B cell (primary cell): Measurements from ENCODE around the gene CD58. TPM values are rescaled to one million over a fixed set of nuclear protein-coding genes. Genes with fewer than 3 reads are reported as not detected.

Experiments
- ATAC-seq: fragments of 200-7000 bp; cut with Tn5 transposase; one replicate; pipeline ENCODE4 v1.10.0; 2021; ENCODE audit warnings: low read depth, mild to moderate bottlenecking, moderate number of reproducible peaks, moderate library complexity
- CTCF ChIA-PET: fragments of 350-600 bp; sonication (Branson Sonifier 250); formaldehyde crosslinking; loops from one replicate; lab custom pipeline; 2021; ENCODE audit warnings: antibody characterized with exemption, inconsistent platforms; lab: Charles Lee
- POLR2A ChIA-PET: fragments of 350-600 bp; sonication (Branson Sonifier 250); formaldehyde crosslinking; loops from one replicate; lab custom pipeline; 2021; ENCODE audit warnings: antibody characterized with exemption; lab: Charles Lee
- DNase-seq: peaks from one replicate; pipeline ENCODE4 v3.0.0; 2013
- H2AFZ ChIP-seq: 2 replicates; pipeline ENCODE4 v1.6.1; 2012; ENCODE audit warnings: mild to moderate bottlenecking, low read depth, low read length; ENCODE audit not compliant: insufficient read depth, poor library complexity, severe bottlenecking
- H3K27ac ChIP-seq, 2 donors: 1 replicate in 1 of 2; 2 replicates in 1 of 2; pipeline ENCODE4 v1.5.1; 2012 to 2013; ENCODE audit warnings: low read length in 2 of 2, mild to moderate bottlenecking in 2 of 2, moderate library complexity in 1 of 2
- H3K27me3 ChIP-seq, 4 experiments: fragments of 200-600 bp in 1 of 4; sonication (generic) in 1 of 4; replicated peaks in 1 of 4; 1 replicate in 2 of 4; 2 replicates in 2 of 4; pipeline versions ENCODE4 v1.6.1 to v1.7.0; 2013 to 2016; ENCODE audit warnings: low read length in 3 of 4, mild to moderate bottlenecking in 2 of 4, mixed read lengths in 1 of 4, moderate library complexity in 1 of 4; ENCODE audit not compliant: insufficient read depth in 4 of 4, control insufficient read depth in 3 of 4; ENCODE audit errors: control extremely low read depth in 1 of 4
- H3K36me3 ChIP-seq, 2 experiments: replicated peaks in 1 of 2; 1 replicate in 1 of 2; 2 replicates in 1 of 2; pipeline versions ENCODE4 v1.6.1 to v1.7.1; 2013; ENCODE audit warnings: low read length in 1 of 2; ENCODE audit not compliant: insufficient read depth in 2 of 2, control insufficient read depth in 1 of 2; ENCODE audit errors: control extremely low read depth in 1 of 2, extremely low read depth in 1 of 2
- H3K4me1 ChIP-seq, 2 donors: fragments of 200-600 bp in 1 of 2; sonication (generic) in 1 of 2; 1 replicate in 1 of 2; 2 replicates in 1 of 2; pipeline versions ENCODE4 v1.5.1 to v1.6.1; 2013 to 2017; ENCODE audit warnings: low read length in 2 of 2; ENCODE audit not compliant: control insufficient read depth in 2 of 2, insufficient read depth in 2 of 2
- H3K4me2 ChIP-seq: replicated peaks from 2 replicates; pipeline ENCODE3; 2012; ENCODE audit warnings: mild to moderate bottlenecking, low read depth, low read length; ENCODE audit not compliant: poor library complexity, severe bottlenecking
- H3K4me3 ChIP-seq, 5 experiments: fragments of 200-600 bp in 1 of 5; sonication (generic) in 1 of 5; 1 replicate in 3 of 5; 2 replicates in 2 of 5; pipeline versions ENCODE4 v1.5.1 to v1.7.0; 2011 to 2016; ENCODE audit warnings: low read length in 4 of 5, mild to moderate bottlenecking in 4 of 5, low read depth in 2 of 5, control low read depth in 1 of 5, moderate library complexity in 1 of 5; ENCODE audit not compliant: insufficient read depth in 1 of 5; ENCODE audit errors: control extremely low read depth in 1 of 5, extremely low read depth in 1 of 5
- H3K79me2 ChIP-seq: fragments of 200-600 bp; sonication (generic); one replicate; pipeline ENCODE4 v1.6.0; 2016; ENCODE audit warnings: low read length; ENCODE audit not compliant: control insufficient read depth, insufficient read depth
- H3K9ac ChIP-seq: fragments of 200-600 bp; sonication (generic); 2 replicates; pipeline ENCODE4 v1.6.1; 2017; ENCODE audit warnings: mild to moderate bottlenecking, low read length, moderate library complexity
- H3K9me3 ChIP-seq, 3 donors: one replicate each; pipeline versions ENCODE4 v1.6.1 to v1.7.1; 2013; ENCODE audit warnings: low read length in 2 of 3; ENCODE audit not compliant: control insufficient read depth in 2 of 3, insufficient read depth in 1 of 3; ENCODE audit errors: control extremely low read depth in 1 of 3
- H4K20me1 ChIP-seq: 2 replicates; pipeline ENCODE4 v1.6.0; 2012; ENCODE audit warnings: mild to moderate bottlenecking, low read length; ENCODE audit not compliant: insufficient read depth, control insufficient read depth, poor library complexity, severe bottlenecking
- H3K27ac Mint-ChIP-seq: one replicate; pipeline ENCODE4 v1.8.0; 2021; ENCODE audit warnings: mixed read lengths
- H3K27me3 Mint-ChIP-seq: one replicate; pipeline ENCODE4 v1.8.0; 2021; ENCODE audit warnings: mixed read lengths
- H3K4me1 Mint-ChIP-seq: one replicate; pipeline ENCODE4 v1.8.0; 2021; ENCODE audit warnings: mixed read lengths
- H3K4me3 Mint-ChIP-seq: one replicate; pipeline ENCODE4 v1.8.0; 2021; ENCODE audit warnings: mixed read lengths
- H3K9me3 Mint-ChIP-seq: one replicate; pipeline ENCODE4 v1.8.0; 2022; ENCODE audit warnings: mixed read lengths; ENCODE audit not compliant: insufficient read depth
- CTCF ChIP-seq: fragments of 200-600 bp; IDR thresholded peaks from one replicate; pipeline ENCODE4 v1.8.0; 2022; ENCODE audit warnings: antibody characterized with exemption, mild to moderate bottlenecking
- EZH2 ChIP-seq: IDR thresholded peaks from 2 replicates; pipeline ENCODE4 v1.6.1; 2012; ENCODE audit warnings: borderline replicate concordance, low read depth, mild to moderate bottlenecking, moderate library complexity, low read length; ENCODE audit not compliant: insufficient read depth, poor library complexity, severe bottlenecking
- WGBS: methylation state at CpG from one replicate; pipeline ENCODE4 v1.1.5; 2013; ENCODE audit warnings: missing lambda C conversion rate; ENCODE audit not compliant: insufficient coverage; 5-methylcytosine and 5-hydroxymethylcytosine counted together
- intact Hi-C: fragments of 100-400 bp; cut with micrococcal nuclease; formaldehyde crosslinking; loops from one replicate; pipeline ENCODE4 v1.10.0; 2022
- polyA plus RNA-seq: library from polyadenylated mRNA; depleted of rRNA; stranded (reverse); fragments of >200 nt; gene quantifications from 2 replicates; pipeline ENCODE4 v1.2.3, GENCODE V29; 2012
- total RNA-seq, 2 donors: library from RNA; stranded (reverse); fragments of 120-200 nt in 1 of 2; gene quantifications; 1 replicate in 1 of 2; 2 replicates in 1 of 2; pipeline versions ENCODE4 v1.2.3 to v1.2.4, GENCODE V29; 2013 to 2022

The CD58 gene
- total and polyA plus RNA-seq, 2 donors (not counting 1 experiment from before 2014, with no cell fraction given) = 12.3 to 47.6 TPM

- ChIA-PET POLR2A (no interaction called here), CTCF (interaction anchor here (1.5 to 2.0 kb wide), 3 partner anchors 9 to 13 kb away, joined by 5 to 10 read pairs (median 7); no protein-coding TSS in a partner anchor)
- Histone ChIP-seq H3K9ac (no peak overlapping the region), H3K9me3 (no peaks in the 10 kb centered on the region), H3K27me3 (no peaks in the 10 kb centered on the region), H4K20me1 (no peaks in the 10 kb centered on the region), H3K27ac (no peak overlapping the region), H3K36me3 (no peaks in the 10 kb centered on the region), H3K4me1 (no peaks in the 10 kb centered on the region), H3K4me2 (no peak overlapping the region), H3K4me3 (no peak overlapping the region), H2AFZ (no peak overlapping the region), H3K79me2 (no peaks in the 10 kb centered on the region)
- Mint-ChIP-seq H3K27ac (peak overlapping the region; percentile 2), H3K4me1 (peaks cover 10% of the 10 kb centered on the region), H3K9me3 (no peaks in the 10 kb centered on the region), H3K27me3 (no peaks in the 10 kb centered on the region), H3K4me3 (no peak overlapping the region)
- TF ChIP-seq EZH2 (no peak), CTCF (no peak)
- intact Hi-C loops = no loop called here
- 58% methylated on average over 3 of the region's 5 CpGs for WGBS
- ATAC-seq = no peak
- DNase-seq = no peak
Measured at GRCh38 chr1:116587501-116588227, 16.8 kb upstream of the CD58 start.

- H3K79me2 ChIP-seq = no peaks in the 10 kb centered on the region
- no peaks in the 10 kb centered on the region for H3K27me3 Mint-ChIP-seq
- no peak overlapping the region for H3K4me3 Mint-ChIP-seq
- no peaks in the 10 kb centered on the region for H3K36me3 ChIP-seq
- H3K27me3 ChIP-seq = no peaks in the 10 kb centered on the region
- H3K9me3 Mint-ChIP-seq = no peaks in the 10 kb centered on the region
- no peak overlapping the region for H3K4me3 ChIP-seq
- H4K20me1 ChIP-seq = no peaks in the 10 kb centered on the region
- CTCF ChIA-PET = interaction anchor here (1.5 to 2.0 kb wide), 2 partner anchors 10 to 12 kb away, joined by 5 to 10 read pairs; no protein-coding TSS in a partner anchor
- H3K27ac Mint-ChIP-seq = no peak overlapping the region
- H2AFZ ChIP-seq = peak overlapping the region; percentile 14
- intact Hi-C loops = no loop called here
- DNase-seq (no peak), ATAC-seq (peak; percentile 28)
- POLR2A ChIA-PET = no interaction called here
- H3K27ac ChIP-seq = no peak overlapping the region
- no peak overlapping the region for H3K4me2 ChIP-seq
- no peak overlapping the region for H3K9ac ChIP-seq
- peaks cover 10% of the 10 kb centered on the region for H3K4me1 Mint-ChIP-seq
- no peaks in the 10 kb centered on the region for H3K4me1 ChIP-seq
- no peak for TF ChIP-seq CTCF
- no peak for TF ChIP-seq EZH2
- WGBS = 65% methylated on average over 1 of the region's 3 CpGs
- H3K9me3 ChIP-seq = no peaks in the 10 kb centered on the region
Measured at GRCh38 chr1:116586741-116587143, 15.9 kb upstream of the CD58 start.
